ENCODE measurements around the gene GRM4. TPM values are rescaled to one million over a fixed set of nuclear protein-coding genes. Genes with fewer than 3 reads are reported as not detected.
"Not testable (repeated sequence)": the region's sequence is repeated elsewhere in the genome, so short reads cannot be mapped to it uniquely, and the experiment has no call there.

Gene GRM4
- total and polyA plus RNA-seq, 9 donors = under 0.01 to 0.37 (median 0.08) TPM; not detected in 2

DNA sequence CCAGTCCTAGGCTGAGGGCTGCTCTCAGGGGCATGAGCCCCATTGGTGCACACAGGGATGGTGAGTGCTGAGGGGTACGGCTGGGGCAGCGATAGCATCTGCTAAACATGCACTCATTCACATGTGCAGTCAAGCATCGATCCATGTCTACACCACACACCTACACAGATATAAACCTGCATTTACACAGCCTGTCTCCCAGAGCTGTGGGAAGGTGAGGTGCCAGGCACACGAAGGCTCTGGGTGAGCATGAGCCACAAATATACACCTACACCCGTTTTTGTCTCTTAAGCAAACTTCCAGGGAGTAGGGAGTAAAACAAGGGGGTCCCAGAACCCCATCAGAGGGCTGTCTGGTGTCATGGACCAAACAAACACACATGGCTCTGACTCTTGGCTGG is 99.3 kb downstream of the GRM4 start:
- no peak overlapping the region for H3K27ac ChIP-seq
- intact Hi-C loops (cut with DNase I) = no loop called here
- TF ChIP-seq, protein P1, sequence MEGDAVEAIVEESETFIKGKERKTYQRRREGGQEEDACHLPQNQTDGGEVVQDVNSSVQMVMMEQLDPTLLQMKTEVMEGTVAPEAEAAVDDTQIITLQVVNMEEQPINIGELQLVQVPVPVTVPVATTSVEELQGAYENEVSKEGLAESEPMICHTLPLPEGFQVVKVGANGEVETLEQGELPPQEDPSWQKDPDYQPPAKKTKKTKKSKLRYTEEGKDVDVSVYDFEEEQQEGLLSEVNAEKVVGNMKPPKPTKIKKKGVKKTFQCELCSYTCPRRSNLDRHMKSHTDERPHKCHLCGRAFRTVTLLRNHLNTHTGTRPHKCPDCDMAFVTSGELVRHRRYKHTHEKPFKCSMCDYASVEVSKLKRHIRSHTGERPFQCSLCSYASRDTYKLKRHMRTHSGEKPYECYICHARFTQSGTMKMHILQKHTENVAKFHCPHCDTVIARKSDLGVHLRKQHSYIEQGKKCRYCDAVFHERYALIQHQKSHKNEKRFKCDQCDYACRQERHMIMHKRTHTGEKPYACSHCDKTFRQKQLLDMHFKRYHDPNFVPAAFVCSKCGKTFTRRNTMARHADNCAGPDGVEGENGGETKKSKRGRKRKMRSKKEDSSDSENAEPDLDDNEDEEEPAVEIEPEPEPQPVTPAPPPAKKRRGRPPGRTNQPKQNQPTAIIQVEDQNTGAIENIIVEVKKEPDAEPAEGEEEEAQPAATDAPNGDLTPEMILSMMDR (IDR thresholded peaks at IDR 0.05) = no peak
- TF ChIP-seq POLR2A (IDR thresholded peaks at IDR 0.05) = no peak
- no peak for TF ChIP-seq EP300 (IDR thresholded peaks at IDR 0.05)
- DNase-seq = no peak
- H3K9me3 ChIP-seq = no peaks in the 10 kb centered on the region
- H3K4me3 ChIP-seq = no peak overlapping the region
- no peaks in the 10 kb centered on the region for H3K36me3 ChIP-seq
- WGBS, 3 donors = 71 to 83% (median 74%) methylated on average over 5 of the region's 5 CpGs
- no peaks in the 10 kb centered on the region for H3K27me3 ChIP-seq
- H3K4me1 ChIP-seq (ENCODE audit: insufficient read depth) = no peaks in the 10 kb centered on the region

GRCh38 chr6:34045771-34046170 is 100.1 kb downstream of the GRM4 start:
- intact Hi-C loops (cut with DNase I) = no loop called here
- no peaks in the 10 kb centered on the region for H3K4me1 ChIP-seq (ENCODE audit: insufficient read depth)
- TF ChIP-seq EP300 (IDR thresholded peaks at IDR 0.05) (no peak), POLR2A (IDR thresholded peaks at IDR 0.05) (no peak)
- TF ChIP-seq, protein P1 (IDR thresholded peaks at IDR 0.05) = no peak
- no peaks in the 10 kb centered on the region for H3K9me3 ChIP-seq
- 18 to 21% (median 21%) methylated on average over 8 of the region's 8 CpGs for WGBS, 3 donors
- H3K36me3 ChIP-seq = no peaks in the 10 kb centered on the region
- no peak overlapping the region for H3K4me3 ChIP-seq
- no peaks in the 10 kb centered on the region for H3K27me3 ChIP-seq
- no peak for DNase-seq
- H3K27ac ChIP-seq = no peak overlapping the region

GRCh38 chr6:34044945-34045595 is 100.8 kb downstream of the GRM4 start:
- H3K4me3 ChIP-seq = no peak overlapping the region
- intact Hi-C loops (cut with DNase I) = loop anchor here in 1 of 4 donors (5.0 kb wide), 1 partner anchor 1392 kb away; no protein-coding TSS in a partner anchor
- no peaks in the 10 kb centered on the region for H3K27me3 ChIP-seq
- H3K9me3 ChIP-seq = no peaks in the 10 kb centered on the region
- DNase-seq = no peak
- TF ChIP-seq EP300 (IDR thresholded peaks at IDR 0.05) (no peak), POLR2A (IDR thresholded peaks at IDR 0.05) (no peak)
- TF ChIP-seq, protein P1 (IDR thresholded peaks at IDR 0.05) = no peak
- no peaks in the 10 kb centered on the region for H3K36me3 ChIP-seq
- 72 to 78% (median 74%) methylated on average over 13 of the region's 13 CpGs for WGBS, 3 donors
- no peaks in the 10 kb centered on the region for H3K4me1 ChIP-seq (ENCODE audit: insufficient read depth)
- H3K27ac ChIP-seq = no peak overlapping the region

GRCh38 chr6:34043359-34043758 is 102.5 kb downstream of the GRM4 start:
- Histone ChIP-seq H3K4me3 (no peak overlapping the region), H3K27ac (no peak overlapping the region), H3K9me3 (no peaks in the 10 kb centered on the region), H3K36me3 (no peaks in the 10 kb centered on the region), H3K27me3 (no peaks in the 10 kb centered on the region), H3K4me1 (ENCODE audit: insufficient read depth) (no peaks in the 10 kb centered on the region)
- DNase-seq = no peak
- no peak for TF ChIP-seq EP300 (IDR thresholded peaks at IDR 0.05)
- TF ChIP-seq, protein P1 (IDR thresholded peaks at IDR 0.05) = no peak
- TF ChIP-seq POLR2A (IDR thresholded peaks at IDR 0.05) = no peak
- intact Hi-C loops (cut with DNase I) = loop anchor here in 1 of 4 donors (5.0 kb wide), 1 partner anchor 1394 kb away; no protein-coding TSS in a partner anchor
- WGBS, 3 donors = 36 to 61% (median 56%) methylated on average over 7 to 8 of the region's 8 CpGs

- WGBS, 3 donors = 84 to 87% (median 85%) methylated on average over 5 of the region's 5 CpGs
- H3K27me3 ChIP-seq; H3K36me3 ChIP-seq; H3K4me1 ChIP-seq (ENCODE audit: insufficient read depth); H3K4me3 ChIP-seq; DNase-seq; H3K27ac ChIP-seq; H3K9me3 ChIP-seq: not testable (repeated sequence)
- intact Hi-C loops (cut with DNase I) = loop anchor here in 1 of 4 donors (5.0 kb wide), 1 partner anchor 1395 kb away; no protein-coding TSS in a partner anchor
Measured at GRCh38 chr6:34041998-34042397, 103.9 kb downstream of the GRM4 start.

All from ovary (tissue), 9 donors.